ACC112 (cell line): Measurements from ENCODE around the gene HIGD1A.

Source experiments
- H2AFZ ChIP-seq: fragments of 200-600 bp; sonication (generic); one replicate; pipeline ENCODE4 v1.6.0; 2017; ENCODE audit warnings: antibody characterized with exemption, low read length; ENCODE audit not compliant: unreplicated experiment
- H3K27ac ChIP-seq: fragments of 200-600 bp; sonication (generic); 2 replicates; pipeline ENCODE4 v1.5.1; 2014; ENCODE audit warnings: low read depth, mild to moderate bottlenecking, antibody characterized with exemption, low read length, moderate library complexity
- H3K27me3 ChIP-seq: fragments of 200-600 bp; sonication (generic); 2 replicates; pipeline ENCODE4 v1.6.1; 2014; ENCODE audit warnings: mild to moderate bottlenecking, antibody characterized with exemption, low read length, moderate library complexity, mixed read lengths; ENCODE audit not compliant: insufficient read depth
- H3K36me3 ChIP-seq: fragments of 200-600 bp; sonication (generic); 2 replicates; pipeline ENCODE4 v1.6.1; 2016; ENCODE audit warnings: mild to moderate bottlenecking, antibody characterized with exemption, low read length, moderate library complexity, mixed read lengths; ENCODE audit not compliant: insufficient read depth
- H3K4me1 ChIP-seq: fragments of 200-600 bp; sonication (generic); one replicate; pipeline ENCODE4 v1.6.1; 2016; ENCODE audit warnings: low read length, mixed read lengths; ENCODE audit not compliant: insufficient read depth, unreplicated experiment, control insufficient read depth
- H3K4me3 ChIP-seq: fragments of 200-600 bp; sonication (generic); 2 replicates; pipeline ENCODE4 v1.5.1; 2014; ENCODE audit warnings: mild to moderate bottlenecking, low read depth, low read length
- H3K79me2 ChIP-seq: fragments of 200-600 bp; sonication (generic); one replicate; pipeline ENCODE4 v1.6.0; 2016; ENCODE audit warnings: low read length; ENCODE audit not compliant: control insufficient read depth, unreplicated experiment, insufficient read depth

The HIGD1A gene

DNA sequence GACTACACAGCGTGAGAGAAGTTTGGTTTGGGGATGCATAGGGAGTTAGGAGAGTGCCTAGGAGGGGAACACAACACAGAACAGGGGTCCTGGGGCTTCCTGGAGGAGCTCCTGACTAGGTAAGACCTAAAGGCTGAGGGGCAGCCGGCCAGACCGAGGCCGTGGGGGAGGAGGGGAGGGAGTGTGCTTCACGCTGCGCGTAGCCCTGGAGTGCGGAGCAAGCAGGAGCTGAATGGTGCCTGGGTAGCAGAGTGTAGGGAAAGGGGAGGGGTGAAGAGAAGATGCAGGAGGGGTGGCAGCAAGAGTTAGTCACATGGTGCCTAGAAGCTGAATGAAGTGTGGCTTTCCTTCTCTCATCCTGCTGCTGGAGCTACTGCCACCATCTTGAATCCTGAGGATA is 69.3 kb downstream of the HIGD1A start:
- peaks cover 5% of the 10 kb centered on the region for H3K27me3 ChIP-seq

DNA sequence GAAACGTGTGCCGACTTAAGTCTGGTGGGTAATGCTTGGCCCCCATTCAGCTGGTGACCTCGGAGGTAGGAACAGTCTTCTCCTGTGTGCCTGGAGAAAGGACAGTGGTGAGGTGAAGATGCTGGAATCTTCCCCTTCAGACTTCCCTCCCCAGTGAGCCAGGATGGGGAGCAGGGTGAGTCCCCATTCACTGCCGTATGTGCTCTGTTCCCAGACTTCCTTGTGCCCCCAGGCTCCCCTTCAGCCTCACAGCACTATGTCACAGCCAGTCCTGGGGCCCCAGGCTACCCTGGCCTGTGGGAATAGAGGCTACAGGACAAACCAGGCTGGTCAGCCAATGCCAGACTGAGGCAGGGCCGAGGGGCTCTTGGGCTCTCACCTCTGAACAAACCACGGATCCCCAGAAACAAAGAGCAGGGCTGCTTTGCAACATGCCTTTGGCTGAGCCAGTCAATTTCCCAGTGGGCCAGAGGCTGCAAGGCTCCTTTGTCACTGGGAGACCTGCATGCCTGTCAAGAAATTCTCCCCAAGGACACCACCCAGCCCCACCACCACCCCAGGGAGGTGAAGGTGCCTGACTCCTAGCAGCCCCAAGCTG is 69.9 kb downstream of the HIGD1A start:
- Histone ChIP-seq H3K27ac (no peak overlapping the region), H3K4me3 (no peak overlapping the region), H3K79me2 (no peaks in the 10 kb centered on the region), H3K36me3 (no peaks in the 10 kb centered on the region), H3K4me1 (no peaks in the 10 kb centered on the region), H3K27me3 (peaks cover 5% of the 10 kb centered on the region), H2AFZ (no peak overlapping the region)

More for the DNA sequence above, 69.3 kb downstream of the HIGD1A start:
- Histone ChIP-seq H3K4me1 (no peaks in the 10 kb centered on the region), H3K27ac (no peak overlapping the region), H3K4me3 (no peak overlapping the region), H3K36me3 (no peaks in the 10 kb centered on the region), H3K79me2 (no peaks in the 10 kb centered on the region), H2AFZ (no peak overlapping the region)

DNA sequence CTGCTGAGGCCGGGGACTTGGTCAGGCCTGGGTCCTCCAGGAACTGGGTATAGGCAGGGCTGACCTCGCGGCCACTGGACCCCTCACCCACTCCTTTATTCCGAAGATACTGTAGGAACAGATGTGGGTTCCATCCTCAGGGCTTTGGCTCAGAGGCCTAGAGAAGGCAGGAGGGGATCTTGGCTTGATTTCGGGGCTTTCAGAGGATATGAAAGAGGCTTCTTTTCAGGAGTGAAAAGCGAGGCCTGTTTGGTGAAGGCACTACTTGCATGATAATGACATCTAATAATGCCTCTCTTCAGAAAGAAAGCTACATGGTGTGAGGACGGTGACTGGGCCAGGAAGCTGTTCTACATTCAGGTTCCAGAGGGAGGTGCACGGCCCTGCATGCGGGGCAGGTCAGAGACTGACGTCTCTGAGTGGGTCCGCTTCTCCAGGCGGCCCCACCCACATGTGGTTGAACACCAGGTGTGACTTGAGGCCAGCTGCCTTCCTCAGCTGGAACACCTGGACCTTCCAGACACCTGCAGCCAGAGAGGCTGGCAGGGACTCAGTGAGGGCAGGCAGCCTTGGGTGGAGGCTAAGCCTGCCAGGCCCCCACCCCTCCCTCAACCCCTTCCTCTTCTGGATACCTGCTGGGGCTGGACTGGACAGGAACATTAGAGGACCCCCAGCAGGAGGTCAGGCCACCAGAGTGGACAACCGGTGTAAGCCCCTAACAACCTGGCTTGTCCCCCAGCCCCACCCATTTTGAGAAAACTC is 70.6 kb downstream of the HIGD1A start:
- Histone ChIP-seq H3K4me1 (no peaks in the 10 kb centered on the region), H3K36me3 (no peaks in the 10 kb centered on the region), H3K4me3 (no peak overlapping the region), H3K27ac (no peak overlapping the region), H3K79me2 (no peaks in the 10 kb centered on the region), H3K27me3 (peaks cover 4% of the 10 kb centered on the region; the same call in 1 of the 2 replicates), H2AFZ (no peak overlapping the region)
